CD4-positive, alpha-beta T cell treated with Interleukin-4 for 4 hours (primary cell): ENCODE data around the gene AHNAK2.
A peak's percentile ranks its signal among the peaks of the same experiment; 100 is the strongest.
"Not testable (repeated sequence)": the region's sequence is repeated elsewhere in the genome, so short reads cannot be mapped to it uniquely, and the experiment has no call there.

Experiments used
- DNase-seq: peaks from one replicate; pipeline ENCODE4 v3.0.0-alpha.2; 2020

AHNAK2 gene

GRCh38 chr14:104977681-104978653 is at the start of gene AHNAK2:
AHNAK2 (minus strand) TSS chr14:104978374; CDS start chr14:104978237, 137 bp downstream.
- DNase-seq, result peak; percentile 13

- not testable (repeated sequence) for DNase-seq
Observed at GRCh38 chr14:105027718-105028117, 49.5 kb upstream of the AHNAK2 start.

DNA sequence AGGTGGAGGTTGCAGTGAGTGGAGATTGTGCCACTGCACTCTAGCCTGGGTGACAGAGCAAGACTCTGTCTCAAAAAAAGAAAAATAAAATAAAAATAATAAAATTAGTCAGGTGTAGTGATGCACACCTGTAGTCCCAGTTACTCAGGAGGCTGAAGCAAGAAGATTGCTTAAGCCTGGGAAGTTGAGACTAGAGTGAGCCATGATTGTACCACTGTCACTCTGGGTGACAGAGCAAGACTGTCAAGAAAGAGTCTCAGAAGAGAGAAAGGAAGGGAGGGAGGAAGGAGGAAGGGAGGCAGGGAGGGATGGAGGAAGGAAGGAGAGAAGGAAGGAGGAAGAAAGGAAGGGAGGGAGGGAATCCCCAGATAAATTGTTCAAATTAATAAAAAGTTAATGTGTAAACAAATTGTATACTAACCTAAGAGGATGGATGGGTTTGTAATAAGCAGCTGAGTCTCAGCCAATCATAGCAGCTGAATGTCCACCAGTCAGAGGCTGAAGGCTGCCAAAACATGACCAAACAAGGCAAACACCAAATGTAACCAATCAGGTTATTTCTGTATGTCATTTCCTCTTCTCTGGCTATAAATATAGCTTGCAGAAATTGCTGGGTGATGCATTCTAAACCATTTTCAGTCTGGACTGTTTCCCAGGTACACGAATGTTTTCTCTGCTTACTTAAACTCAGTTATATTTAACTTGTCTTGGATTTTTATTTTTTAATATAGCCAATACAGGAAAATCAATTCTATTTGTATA is 48.8 kb upstream of the AHNAK2 start:
- DNase-seq, result no peak

DNA sequence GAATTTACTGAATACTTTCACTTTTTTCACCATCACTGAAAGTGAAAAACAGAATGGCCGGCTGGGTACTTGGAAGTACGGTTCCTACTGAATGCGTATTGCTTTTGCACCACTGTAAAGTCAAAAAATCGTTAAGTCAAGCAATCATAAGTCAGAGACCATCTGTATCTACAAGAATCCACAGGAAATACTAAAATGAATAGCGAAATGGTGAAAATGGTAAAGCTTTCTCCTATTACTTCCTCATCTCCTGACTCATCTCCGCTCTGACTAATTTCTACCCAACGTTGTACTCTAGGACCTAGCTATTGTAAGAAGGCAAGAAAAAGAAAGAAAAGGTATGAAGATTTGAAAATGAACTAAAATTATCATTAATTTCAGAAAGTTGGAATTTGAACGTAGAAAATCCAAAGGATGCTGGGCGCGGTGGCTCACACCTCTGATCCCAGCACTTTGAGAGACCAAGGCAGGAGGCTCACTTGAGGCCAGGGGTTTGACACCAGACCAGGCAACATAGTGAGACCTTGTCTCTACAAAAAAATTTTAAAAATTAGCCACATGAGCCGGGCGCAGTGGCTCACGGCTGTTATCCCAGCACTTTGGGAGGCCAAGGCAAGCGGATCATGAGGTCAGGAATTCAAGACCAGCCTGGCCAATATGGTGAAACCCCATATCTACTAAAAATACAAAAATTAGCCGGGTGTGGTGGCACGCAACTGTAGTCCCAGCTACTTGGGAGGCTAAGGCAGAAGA is 48.0 kb upstream of the AHNAK2 start:
- peak; percentile 56 for DNase-seq

DNA sequence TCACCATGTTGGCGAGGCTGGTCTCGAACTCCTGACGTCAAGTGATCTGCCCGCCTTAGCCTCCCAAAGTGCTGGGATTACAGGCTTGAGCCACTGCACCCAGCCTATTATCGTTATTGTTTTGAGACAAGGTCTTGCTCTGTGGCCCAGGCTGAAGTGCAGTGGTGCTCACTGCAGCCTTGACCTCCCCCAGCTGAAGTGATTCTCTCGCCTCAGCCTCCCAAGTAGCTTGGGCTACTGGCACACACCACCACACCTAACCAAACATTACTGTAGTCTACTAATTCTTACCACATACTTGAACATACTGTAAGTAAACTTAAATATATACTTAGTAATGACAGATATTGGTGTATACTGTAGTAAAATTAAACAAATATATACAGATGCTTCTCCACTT is 47.3 kb upstream of the AHNAK2 start:
- DNase-seq, result no peak

DNA sequence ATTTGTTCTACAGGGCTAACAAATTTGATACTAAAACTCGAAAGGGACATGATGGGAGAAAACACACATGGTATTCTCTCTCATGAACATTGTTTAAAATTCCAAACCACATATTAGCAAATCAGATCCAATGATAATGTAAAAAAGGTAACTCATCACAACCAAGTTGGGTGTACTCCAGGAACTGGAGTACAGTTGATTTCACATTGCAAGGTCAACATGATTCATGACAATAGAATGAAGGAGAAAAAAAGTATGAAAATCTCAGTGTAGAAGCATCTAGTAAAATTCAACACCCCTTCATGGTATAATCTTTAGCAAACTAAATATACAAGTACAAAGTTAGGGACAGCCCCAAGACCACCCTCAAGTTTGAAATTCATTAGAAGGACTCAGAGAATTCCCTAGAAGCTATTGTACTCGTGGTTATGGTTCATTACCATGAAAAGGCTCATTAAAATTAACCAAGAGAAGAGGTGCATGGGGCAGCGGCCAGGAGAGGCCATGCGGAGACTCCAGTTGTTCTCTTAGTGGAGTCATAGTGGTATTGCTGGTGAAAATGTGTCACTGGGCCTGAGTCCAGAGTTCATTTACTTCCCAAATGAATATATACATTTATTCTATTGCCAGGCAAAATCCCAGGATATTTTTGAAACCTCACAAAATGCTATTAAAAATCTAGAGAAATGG is 45.8 kb upstream of the AHNAK2 start:
- DNase-seq, result no peak

- no peak for DNase-seq
Observed at GRCh38 chr14:105023144-105023543, 45.0 kb upstream of the AHNAK2 start.

- no peak for DNase-seq
Observed at GRCh38 chr14:105022276-105022670, 44.1 kb upstream of the AHNAK2 start.

GRCh38 chr14:105021656-105022275 is 43.6 kb upstream of the AHNAK2 start:
- DNase-seq, result peak; percentile 27

GRCh38 chr14:105020815-105021655 is 42.9 kb upstream of the AHNAK2 start, which contains the start of gene CDCA4:
CDCA4 (minus strand) TSS chr14:105021083; CDS start chr14:105011929, 9,154 bp downstream.
- peak; percentile 97 for DNase-seq

DNA sequence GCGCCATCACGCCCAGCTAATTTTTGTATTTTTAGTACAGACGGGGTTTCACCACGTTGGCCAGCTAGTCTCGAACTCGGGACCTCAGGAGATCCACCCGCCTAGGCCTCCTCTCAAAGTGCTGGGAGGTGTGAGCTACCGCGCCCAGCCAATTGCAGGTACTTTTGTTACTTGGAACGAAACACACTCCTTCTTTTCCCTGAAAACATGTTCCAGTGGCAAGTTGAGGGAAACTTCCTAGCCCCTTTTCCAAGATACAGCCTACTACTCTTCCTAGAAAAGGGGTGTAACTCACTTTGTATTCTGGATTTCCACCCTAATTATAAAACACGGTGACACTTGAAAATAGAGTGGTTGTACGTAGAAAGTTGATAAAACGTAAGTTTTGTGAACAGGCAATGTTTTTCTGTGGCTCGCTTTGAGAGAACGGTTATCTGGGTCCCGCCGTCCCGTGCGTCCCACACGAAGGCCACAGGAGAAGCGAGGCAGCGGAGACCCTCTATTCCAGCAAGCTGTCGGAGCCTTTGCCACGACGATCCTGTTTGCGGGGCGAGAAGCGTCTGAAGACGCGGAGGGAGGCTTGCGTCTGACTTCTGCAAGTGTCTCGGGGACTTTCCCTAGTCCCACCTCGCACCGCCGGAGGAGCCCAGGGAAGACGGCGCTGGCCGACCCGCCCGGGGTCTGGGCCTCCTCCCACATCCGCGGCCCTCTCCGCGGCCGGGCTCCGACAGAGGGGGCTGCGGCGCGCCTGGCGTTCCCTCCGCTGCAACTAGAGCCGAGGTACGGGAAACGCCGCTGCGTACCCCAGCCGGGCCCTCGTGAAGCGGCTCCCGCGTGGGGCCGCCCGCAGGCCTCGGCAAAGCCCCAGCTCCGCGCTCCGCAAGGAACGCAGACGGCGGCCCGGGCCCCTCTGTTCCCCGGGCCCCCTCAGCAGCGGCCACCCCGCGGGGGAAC is 42.0 kb upstream of the AHNAK2 start:
- DNase-seq, result peak; percentile 62

DNA sequence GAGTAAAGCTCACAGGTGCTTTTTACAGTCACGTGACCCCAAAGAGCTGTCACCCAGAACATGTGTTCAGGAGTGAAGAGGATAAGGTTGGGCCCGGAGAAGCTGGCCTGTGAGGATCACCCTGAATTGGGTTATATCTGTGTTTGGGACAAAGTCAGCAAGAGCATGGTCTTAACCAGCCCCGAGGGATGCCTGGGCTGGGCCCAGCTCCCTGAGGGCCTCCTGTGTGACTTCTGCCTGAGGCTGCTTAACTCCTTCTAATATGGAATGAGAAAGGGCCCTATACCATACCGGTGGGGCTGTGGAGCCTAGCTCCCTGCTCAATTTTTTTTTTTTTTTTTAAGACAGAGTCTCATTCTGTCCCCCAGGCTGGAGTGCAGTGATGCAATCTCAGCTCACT is 40.2 kb upstream of the AHNAK2 start:
- DNase-seq, result no peak

GRCh38 chr14:105015905-105016304 is 37.7 kb upstream of the AHNAK2 start:
- no peak for DNase-seq

DNA sequence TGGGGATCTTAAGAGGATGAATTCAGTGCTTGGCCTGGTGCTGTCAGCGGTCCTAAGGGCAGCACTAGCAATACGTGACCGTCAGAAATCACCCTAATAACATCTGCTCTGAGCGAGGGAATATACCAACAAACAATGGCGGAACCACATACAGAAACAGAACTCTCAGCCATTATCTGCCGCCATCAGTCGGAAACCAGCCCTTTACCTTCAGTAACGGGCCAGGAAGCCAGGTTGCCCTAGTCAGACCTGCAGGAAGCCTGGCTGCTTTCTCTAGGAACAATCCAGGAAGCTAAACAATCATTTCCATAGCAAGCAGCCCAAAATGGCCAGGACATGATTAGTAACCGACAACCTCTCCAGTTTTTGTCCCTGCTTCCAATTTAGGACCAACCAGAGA is 37.1 kb upstream of the AHNAK2 start:
- DNase-seq, result peak; percentile 22

DNA sequence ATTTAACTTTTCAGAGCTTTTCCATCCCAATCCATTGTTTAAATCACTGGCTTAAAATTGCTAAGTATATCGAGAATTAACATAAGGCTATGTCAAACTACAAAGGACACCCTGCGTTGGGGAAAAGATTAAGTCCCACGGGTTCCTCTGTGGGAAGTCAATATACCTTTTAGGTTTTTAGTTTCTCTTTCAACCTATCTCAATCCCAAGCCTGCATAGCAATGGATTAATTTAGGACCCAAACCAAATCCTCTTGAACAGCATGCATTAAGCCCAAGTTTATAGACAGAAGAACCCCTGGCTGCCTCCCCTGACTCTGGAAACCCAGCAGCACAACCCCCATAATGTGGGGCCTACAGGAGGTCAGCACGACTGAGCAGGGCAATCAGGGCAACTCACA is 36.5 kb upstream of the AHNAK2 start:
- DNase-seq, result no peak

DNA sequence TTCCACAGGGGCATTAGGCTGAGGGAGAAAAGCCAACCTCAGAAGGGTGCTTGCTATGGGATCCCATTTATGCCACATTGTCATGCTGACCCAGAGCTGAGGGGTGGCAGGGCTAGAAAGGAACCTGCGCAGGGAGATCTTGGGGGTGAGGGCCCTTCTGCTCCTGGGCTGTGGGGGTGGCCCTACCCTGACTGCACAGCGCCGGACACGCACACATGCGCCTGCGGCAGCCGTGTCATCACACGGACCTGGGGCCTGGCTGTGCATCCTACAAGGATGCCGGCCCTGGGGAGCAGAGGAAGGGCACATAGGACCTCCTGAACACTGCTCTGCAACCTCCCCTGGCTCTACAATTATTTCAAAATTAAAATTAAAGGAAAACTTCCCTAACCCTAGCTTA is 35.9 kb upstream of the AHNAK2 start:
- no peak for DNase-seq

GRCh38 chr14:105013150-105013785 is 35.1 kb upstream of the AHNAK2 start:
- DNase-seq, result no peak

DNA sequence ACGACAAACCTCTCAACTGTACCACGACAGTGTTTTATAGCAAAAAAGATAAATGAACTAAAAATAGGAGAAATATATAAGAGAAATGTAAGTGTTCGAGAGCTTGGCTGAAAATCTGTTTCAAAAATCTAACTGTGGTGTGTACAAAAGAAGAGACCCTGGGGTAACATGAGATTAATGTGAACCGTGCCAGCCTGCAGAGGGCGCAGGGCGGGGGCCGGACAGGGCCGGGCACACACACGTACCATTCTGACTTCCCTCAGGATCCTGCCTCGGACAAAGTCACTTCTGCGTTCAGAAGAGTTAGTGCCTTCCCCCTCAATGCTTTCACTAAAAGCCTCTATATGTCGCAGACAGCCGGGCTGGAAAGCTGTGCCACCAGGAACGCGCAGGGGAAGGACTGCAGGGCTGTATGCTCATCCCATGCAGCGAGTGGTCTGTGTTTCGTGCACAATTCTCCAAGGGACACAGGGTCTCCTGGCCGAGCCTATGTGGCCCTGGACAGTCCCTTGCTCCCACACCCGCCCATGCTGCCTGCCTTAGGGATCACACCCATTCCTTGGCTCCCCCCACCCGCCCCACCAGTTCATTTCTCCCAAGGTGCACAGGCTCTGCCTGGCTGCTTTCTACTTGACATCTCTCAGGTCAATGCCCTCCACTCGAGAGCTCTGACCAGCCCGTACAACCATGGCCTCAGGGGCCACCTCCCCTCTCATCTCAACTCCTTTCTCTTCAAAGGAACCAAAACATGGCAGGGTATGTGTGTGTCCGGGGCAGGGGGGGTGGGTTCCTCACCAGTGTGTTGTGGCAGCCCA is 34.2 kb upstream of the AHNAK2 start:
- no peak for DNase-seq
